C4-2B (cell line): ENCODE results near the gene RAD23B.

Experiments
- H3K27ac ChIP-seq: fragments of 450-650 bp; 2 replicates; pipeline ENCODE4 v1.5.1; 2017
- CTCF ChIP-seq: fragments of 450-650 bp; conservative IDR thresholded peaks from 2 replicates; pipeline ENCODE4 v1.5.1; 2017; ENCODE audit warnings: mild to moderate bottlenecking
- ZFX ChIP-seq: fragments of 450-650 bp; IDR thresholded peaks from 2 replicates; pipeline ENCODE4 v1.6.1; 2017

The RAD23B gene

DNA sequence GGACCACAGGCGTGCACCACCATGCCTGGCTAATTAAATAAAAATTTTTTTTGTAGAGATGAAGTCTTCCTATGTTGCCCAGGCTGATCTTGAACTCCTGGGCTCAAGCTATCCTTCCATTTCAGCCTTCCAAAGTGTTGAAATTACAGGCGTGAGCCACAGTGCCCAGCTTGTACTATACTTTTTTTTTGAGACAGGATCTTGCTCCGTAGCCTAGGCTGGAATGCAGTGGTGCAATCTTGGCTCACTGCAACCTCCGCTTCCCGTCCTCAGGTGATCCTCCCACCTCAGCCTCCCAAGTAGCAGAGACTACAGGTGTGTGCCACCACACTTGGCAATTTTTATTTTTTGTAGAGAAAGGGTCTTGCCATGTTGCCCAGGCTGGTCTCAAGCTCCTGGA lies 5.3 kb upstream of the RAD23B start:
- no peak for TF ChIP-seq ZFX
- TF ChIP-seq CTCF: no peak
- H3K27ac ChIP-seq: no peak overlapping the region

DNA sequence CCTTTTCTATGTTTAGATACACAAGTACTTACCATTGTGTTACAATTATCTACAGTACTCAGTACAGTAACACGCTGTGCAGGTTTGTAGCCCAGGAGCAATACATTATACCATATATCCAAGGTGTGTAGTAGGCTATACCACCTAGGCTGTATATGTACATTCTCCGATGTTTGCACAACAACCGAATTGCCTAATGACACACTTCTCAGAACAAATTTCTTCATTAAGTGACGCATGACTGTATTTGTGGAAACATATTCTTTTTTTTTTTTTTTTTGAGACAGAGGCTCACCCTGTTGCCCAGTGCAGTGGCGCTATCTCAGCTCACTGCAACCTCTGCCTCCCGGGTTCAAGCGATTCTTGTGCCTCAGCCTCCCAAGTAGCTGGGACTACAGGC lies 4.0 kb upstream of the RAD23B start:
- H3K27ac ChIP-seq: no peak overlapping the region
- no peak for TF ChIP-seq CTCF
- no peak for TF ChIP-seq ZFX

DNA sequence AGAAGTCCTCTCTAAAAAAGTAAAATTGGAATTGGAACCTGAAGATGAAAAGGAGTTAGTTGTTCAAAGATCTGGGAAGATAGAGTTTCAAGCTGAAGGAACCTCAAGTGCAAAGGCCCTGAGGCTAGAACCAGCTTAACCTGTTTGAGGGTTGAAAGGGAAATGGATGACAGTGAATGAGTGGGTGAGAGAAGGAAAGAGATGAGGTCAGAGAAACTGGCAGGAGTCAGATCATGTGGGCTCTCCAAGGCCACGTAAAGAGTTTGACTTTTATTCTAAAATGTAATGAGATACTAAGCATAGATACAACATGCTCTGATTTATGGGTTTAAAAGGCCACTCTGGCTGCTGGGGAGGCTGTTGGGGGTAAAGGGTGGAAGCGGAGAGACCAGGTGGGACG lies 2.5 kb upstream of the RAD23B start:
- no peak for TF ChIP-seq ZFX
- no peak for TF ChIP-seq CTCF
- no peak overlapping the region for H3K27ac ChIP-seq

DNA sequence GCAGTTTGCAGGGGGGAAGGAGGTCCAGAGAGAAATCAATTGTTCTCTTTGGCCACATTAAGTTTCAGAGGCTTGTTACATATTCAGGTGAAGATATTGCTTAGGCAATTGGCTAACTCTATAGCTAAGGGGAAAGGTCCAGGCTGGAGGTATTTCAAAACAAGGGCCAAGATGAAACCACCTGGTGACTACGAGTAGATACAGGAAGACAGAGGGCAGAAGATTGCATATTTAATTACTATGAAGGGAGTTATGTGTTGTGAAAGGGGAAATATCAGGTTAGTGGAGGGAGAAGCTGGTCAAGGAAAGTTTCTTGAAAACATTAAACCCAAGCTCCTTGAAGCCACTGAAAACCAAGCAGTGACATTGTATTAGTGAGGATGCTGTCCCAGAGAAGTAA lies 1.9 kb upstream of the RAD23B start:
- no peak overlapping the region for H3K27ac ChIP-seq

GRCh38 chr9:107281922-107282667 lies 984 bp upstream of the RAD23B start:
- peak overlapping the region; percentile 100 for H3K27ac ChIP-seq

More for the DNA sequence above, 1.9 kb upstream of the RAD23B start:
- TF ChIP-seq ZFX: no peak
- TF ChIP-seq CTCF: no peak

DNA sequence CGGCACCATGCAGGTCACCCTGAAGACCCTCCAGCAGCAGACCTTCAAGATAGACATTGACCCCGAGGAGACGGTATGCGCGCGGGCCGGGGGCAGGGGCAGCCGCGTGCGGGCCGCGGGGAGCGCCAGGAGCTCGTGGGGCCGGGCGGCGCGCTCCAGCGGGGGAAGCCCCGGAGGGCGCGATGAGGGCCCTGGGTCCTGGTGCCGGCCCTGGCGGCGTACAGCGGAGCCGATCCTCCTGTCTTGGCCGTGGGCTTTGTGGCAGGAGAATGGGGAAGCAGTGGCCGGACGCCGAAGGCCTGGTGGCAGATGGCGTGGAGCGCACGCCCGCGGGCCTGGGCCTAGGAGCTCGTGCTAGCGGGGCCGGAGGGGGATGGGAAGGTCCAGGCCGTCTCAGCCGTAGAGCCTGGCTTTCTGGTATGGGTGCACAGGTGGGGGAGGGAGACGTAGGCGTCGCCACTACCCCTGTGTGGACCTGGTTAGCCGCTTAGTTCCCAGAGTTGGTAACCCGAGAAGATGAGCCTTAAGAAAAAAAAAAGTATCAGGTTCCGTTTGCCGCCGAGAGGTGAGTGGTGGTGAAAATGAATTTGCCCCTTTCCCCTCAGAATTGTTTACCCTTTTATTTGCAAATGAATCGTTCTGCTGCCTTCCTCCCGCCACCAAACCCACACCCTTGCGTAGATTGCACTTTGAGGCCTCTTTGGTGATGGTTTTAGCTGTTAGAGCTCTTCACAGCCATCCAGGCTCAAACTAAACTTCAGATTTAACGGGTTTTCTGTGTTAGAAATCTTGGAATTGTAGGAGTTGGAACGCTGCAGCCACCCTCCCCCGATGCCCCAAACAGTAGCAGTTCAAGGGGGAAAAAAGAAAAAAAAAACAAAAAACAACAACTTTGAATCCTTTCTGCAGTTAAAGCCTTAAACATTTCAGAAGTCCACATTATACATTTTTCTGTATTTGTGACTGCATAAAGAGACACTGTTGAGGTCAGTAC lies 841 bp downstream of the RAD23B start:
- H3K27ac ChIP-seq: peak overlapping the region; percentile 100
- no peak for TF ChIP-seq CTCF
- TF ChIP-seq ZFX: peak; percentile 98

More at GRCh38 chr9:107281922-107282667, 984 bp upstream of the RAD23B start:
- no peak for TF ChIP-seq ZFX
- TF ChIP-seq CTCF: no peak

- TF ChIP-seq CTCF (no peak), ZFX (no peak)
- H3K27ac ChIP-seq: no peak overlapping the region
Measured at GRCh38 chr9:107284636-107285035, 1.6 kb downstream of the RAD23B start.
